ENCODE measurements around the gene ENTREP3.

DNA sequence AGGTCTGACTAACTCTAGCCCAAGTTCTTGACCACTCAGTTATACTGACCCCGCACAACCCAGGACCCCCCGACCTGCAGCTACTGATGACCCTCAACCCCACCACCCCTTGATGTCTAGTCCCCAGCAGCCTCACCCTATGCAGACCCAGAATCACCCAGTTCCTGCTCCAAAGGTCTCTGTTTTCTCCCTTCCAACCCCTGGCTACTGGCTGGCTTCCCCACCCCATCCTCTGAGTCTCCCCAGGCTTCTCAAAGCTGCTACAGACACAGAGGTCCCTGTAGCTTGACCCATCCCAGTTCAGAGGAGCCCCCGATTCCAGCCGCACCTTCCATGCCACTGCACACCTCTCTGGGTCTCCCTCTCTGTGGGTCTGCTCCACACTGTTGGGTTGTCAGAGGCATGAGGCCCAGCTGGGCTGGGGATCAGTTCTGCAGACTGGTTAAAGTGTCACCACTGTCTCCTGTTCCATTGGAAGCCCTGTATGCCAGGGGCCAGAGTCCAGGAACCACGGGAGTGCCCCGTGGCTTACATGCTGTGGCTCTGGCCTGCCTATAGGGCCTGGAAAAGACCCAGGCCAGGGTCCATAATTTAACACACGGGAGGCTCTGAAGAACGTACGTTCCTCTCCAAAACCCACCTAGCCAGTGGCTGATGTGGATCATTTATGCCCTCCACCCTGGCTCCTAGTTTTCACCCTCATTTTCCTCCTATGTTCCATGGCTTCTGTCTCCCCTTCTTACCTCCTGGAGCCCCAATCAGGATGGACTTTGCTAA, 45.5 kb upstream of the ENTREP3 start:
- TF ChIP-seq, protein P1, sequence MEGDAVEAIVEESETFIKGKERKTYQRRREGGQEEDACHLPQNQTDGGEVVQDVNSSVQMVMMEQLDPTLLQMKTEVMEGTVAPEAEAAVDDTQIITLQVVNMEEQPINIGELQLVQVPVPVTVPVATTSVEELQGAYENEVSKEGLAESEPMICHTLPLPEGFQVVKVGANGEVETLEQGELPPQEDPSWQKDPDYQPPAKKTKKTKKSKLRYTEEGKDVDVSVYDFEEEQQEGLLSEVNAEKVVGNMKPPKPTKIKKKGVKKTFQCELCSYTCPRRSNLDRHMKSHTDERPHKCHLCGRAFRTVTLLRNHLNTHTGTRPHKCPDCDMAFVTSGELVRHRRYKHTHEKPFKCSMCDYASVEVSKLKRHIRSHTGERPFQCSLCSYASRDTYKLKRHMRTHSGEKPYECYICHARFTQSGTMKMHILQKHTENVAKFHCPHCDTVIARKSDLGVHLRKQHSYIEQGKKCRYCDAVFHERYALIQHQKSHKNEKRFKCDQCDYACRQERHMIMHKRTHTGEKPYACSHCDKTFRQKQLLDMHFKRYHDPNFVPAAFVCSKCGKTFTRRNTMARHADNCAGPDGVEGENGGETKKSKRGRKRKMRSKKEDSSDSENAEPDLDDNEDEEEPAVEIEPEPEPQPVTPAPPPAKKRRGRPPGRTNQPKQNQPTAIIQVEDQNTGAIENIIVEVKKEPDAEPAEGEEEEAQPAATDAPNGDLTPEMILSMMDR (IDR thresholded peaks at IDR 0.05 in 4 of 5, conservative IDR thresholded peaks at IDR 0.05 in 1 of 5) = no peak
- no peak for TF ChIP-seq POLR2A (IDR thresholded peaks at IDR 0.05)
